ENCODE results near the gene CFAP77. TPM values are rescaled to one million over a fixed set of nuclear protein-coding genes. Genes with fewer than 3 reads are reported as not detected.
A peak's percentile ranks its signal among the peaks of the same experiment; 100 is the strongest.

The CFAP77 gene
- total RNA-seq, 2 experiments from 2014 or later: not detected

- intact Hi-C loops (cut with DNase I, micrococcal nuclease): no loop called here
- CTCF ChIA-PET: no interaction called here
- H3K9me3 Mint-ChIP-seq (ENCODE audit: low read depth): no peaks in the 10 kb centered on the region
- no peak overlapping the region for H3K4me3 Mint-ChIP-seq
- no peak for DNase-seq
- H3K36me3 Mint-ChIP-seq (ENCODE audit: low read depth): no peaks in the 10 kb centered on the region
- no peak for ATAC-seq
- H3K27me3 Mint-ChIP-seq: peaks cover 45% of the 10 kb centered on the region
- H3K4me1 Mint-ChIP-seq: no peaks in the 10 kb centered on the region
- H3K27ac Mint-ChIP-seq: no peak overlapping the region
- POLR2A ChIA-PET: interaction anchor here (0.6 kb wide), 1 partner anchor 162 kb away, joined by 3 read pairs; no protein-coding TSS in a partner anchor
Measured at GRCh38 chr9:132425675-132426062, 15.7 kb downstream of the CFAP77 start.

GRCh38 chr9:132426639-132427414, 16.8 kb downstream of the CFAP77 start:
- no peak for DNase-seq
- ChIA-PET POLR2A (no interaction called here), CTCF (no interaction called here)
- H3K9me3 Mint-ChIP-seq (ENCODE audit: low read depth): no peaks in the 10 kb centered on the region
- H3K27me3 Mint-ChIP-seq: peaks cover 53% of the 10 kb centered on the region
- intact Hi-C loops (cut with DNase I, micrococcal nuclease): no loop called here
- no peak overlapping the region for H3K27ac Mint-ChIP-seq
- no peak overlapping the region for H3K4me3 Mint-ChIP-seq
- H3K36me3 Mint-ChIP-seq (ENCODE audit: low read depth): no peaks in the 10 kb centered on the region
- ATAC-seq: no peak
- no peaks in the 10 kb centered on the region for H3K4me1 Mint-ChIP-seq

GRCh38 chr9:132430998-132431397, 21.0 kb downstream of the CFAP77 start:
- H3K36me3 Mint-ChIP-seq (ENCODE audit: low read depth): no peaks in the 10 kb centered on the region
- H3K4me3 Mint-ChIP-seq: no peak overlapping the region
- peaks cover 44% of the 10 kb centered on the region for H3K27me3 Mint-ChIP-seq
- ATAC-seq (no peak), DNase-seq (no peak)
- intact Hi-C loops (cut with DNase I, micrococcal nuclease): no loop called here
- no peaks in the 10 kb centered on the region for H3K9me3 Mint-ChIP-seq (ENCODE audit: low read depth)
- H3K4me1 Mint-ChIP-seq: no peaks in the 10 kb centered on the region
- ChIA-PET POLR2A (no interaction called here), CTCF (no interaction called here)
- H3K27ac Mint-ChIP-seq: no peak overlapping the region

- intact Hi-C loops (cut with DNase I, micrococcal nuclease): no loop called here
- no peak for ATAC-seq
- H3K27ac Mint-ChIP-seq: no peak overlapping the region
Measured at GRCh38 chr9:132434881-132435280, 24.9 kb downstream of the CFAP77 start.

GRCh38 chr9:132439153-132439552, 29.1 kb downstream of the CFAP77 start:
- H3K4me1 Mint-ChIP-seq: no peaks in the 10 kb centered on the region
- no peak overlapping the region for H3K27ac Mint-ChIP-seq
- ATAC-seq (no peak), DNase-seq (no peak)
- H3K27me3 Mint-ChIP-seq: peaks cover 30% of the 10 kb centered on the region
- POLR2A ChIA-PET: no interaction called here
- no peaks in the 10 kb centered on the region for H3K36me3 Mint-ChIP-seq (ENCODE audit: low read depth)
- intact Hi-C loops (cut with DNase I, micrococcal nuclease): no loop called here
- no peaks in the 10 kb centered on the region for H3K9me3 Mint-ChIP-seq (ENCODE audit: low read depth)
- no peak overlapping the region for H3K4me3 Mint-ChIP-seq
- CTCF ChIA-PET: no interaction called here

More at GRCh38 chr9:132434881-132435280, 24.9 kb downstream of the CFAP77 start:
- Mint-ChIP-seq H3K4me1 (no peaks in the 10 kb centered on the region), H3K9me3 (ENCODE audit: low read depth) (no peaks in the 10 kb centered on the region), H3K36me3 (ENCODE audit: low read depth) (no peaks in the 10 kb centered on the region), H3K4me3 (no peak overlapping the region), H3K27me3 (peaks cover 36% of the 10 kb centered on the region)
- CTCF ChIA-PET: interaction anchor here (1.0 to 1.4 kb wide), 2 partner anchors 11 to 17 kb away, joined by 3 read pairs; no protein-coding TSS in a partner anchor
- no peak for DNase-seq
- POLR2A ChIA-PET: no interaction called here

GRCh38 chr9:132440735-132441134, 30.7 kb downstream of the CFAP77 start:
- Mint-ChIP-seq H3K36me3 (ENCODE audit: low read depth) (no peaks in the 10 kb centered on the region), H3K9me3 (ENCODE audit: low read depth) (no peaks in the 10 kb centered on the region), H3K4me3 (no peak overlapping the region), H3K4me1 (no peaks in the 10 kb centered on the region), H3K27me3 (peaks cover 28% of the 10 kb centered on the region), H3K27ac (no peak overlapping the region)
- intact Hi-C loops (cut with DNase I, micrococcal nuclease): no loop called here
- DNase-seq: no peak
- ChIA-PET CTCF (no interaction called here), POLR2A (no interaction called here)
- ATAC-seq: no peak

GRCh38 chr9:132441404-132441803, 31.4 kb downstream of the CFAP77 start:
- DNase-seq (no peak), ATAC-seq (no peak)
- no peaks in the 10 kb centered on the region for H3K36me3 Mint-ChIP-seq (ENCODE audit: low read depth)
- no peaks in the 10 kb centered on the region for H3K9me3 Mint-ChIP-seq (ENCODE audit: low read depth)
- no peaks in the 10 kb centered on the region for H3K4me1 Mint-ChIP-seq
- intact Hi-C loops (cut with DNase I, micrococcal nuclease): no loop called here
- no peak overlapping the region for H3K27ac Mint-ChIP-seq
- no peak overlapping the region for H3K4me3 Mint-ChIP-seq
- ChIA-PET POLR2A (no interaction called here), CTCF (no interaction called here)
- peaks cover 30% of the 10 kb centered on the region for H3K27me3 Mint-ChIP-seq

- H3K9me3 Mint-ChIP-seq (ENCODE audit: low read depth): no peaks in the 10 kb centered on the region
- intact Hi-C loops (cut with DNase I, micrococcal nuclease): no loop called here
- ChIA-PET POLR2A (no interaction called here), CTCF (no interaction called here)
- DNase-seq (no peak), ATAC-seq (no peak)
- H3K27me3 Mint-ChIP-seq: peaks cover 31% of the 10 kb centered on the region
- no peaks in the 10 kb centered on the region for H3K36me3 Mint-ChIP-seq (ENCODE audit: low read depth)
- no peak overlapping the region for H3K4me3 Mint-ChIP-seq
- no peaks in the 10 kb centered on the region for H3K4me1 Mint-ChIP-seq
- no peak overlapping the region for H3K27ac Mint-ChIP-seq
Measured at GRCh38 chr9:132443951-132444607, 34.1 kb downstream of the CFAP77 start.

GRCh38 chr9:132446887-132447286, 36.9 kb downstream of the CFAP77 start:
- ChIA-PET CTCF (interaction anchor here (0.6 to 0.8 kb wide), 2 partner anchors 442 to 1987 kb away, joined by 3 read pairs; no protein-coding TSS in a partner anchor), POLR2A (no interaction called here)
- intact Hi-C loops (cut with DNase I, micrococcal nuclease): no loop called here
- DNase-seq: no peak
- Mint-ChIP-seq H3K27ac (no peak overlapping the region), H3K4me3 (no peak overlapping the region), H3K36me3 (ENCODE audit: low read depth) (no peaks in the 10 kb centered on the region), H3K4me1 (peaks cover 6% of the 10 kb centered on the region), H3K27me3 (peaks cover 25% of the 10 kb centered on the region), H3K9me3 (ENCODE audit: low read depth) (no peaks in the 10 kb centered on the region)
- ATAC-seq: no peak

- DNase-seq: no peak
- POLR2A ChIA-PET: no interaction called here
- ATAC-seq: no peak
- no peak overlapping the region for H3K4me3 Mint-ChIP-seq
- peaks cover 29% of the 10 kb centered on the region for H3K27me3 Mint-ChIP-seq
- no peaks in the 10 kb centered on the region for H3K36me3 Mint-ChIP-seq (ENCODE audit: low read depth)
- no peaks in the 10 kb centered on the region for H3K9me3 Mint-ChIP-seq (ENCODE audit: low read depth)
- intact Hi-C loops (cut with DNase I, micrococcal nuclease): no loop called here
- CTCF ChIA-PET: interaction anchor here (0.6 to 0.8 kb wide), 2 partner anchors 442 to 1988 kb away, joined by 3 read pairs; no protein-coding TSS in a partner anchor
- H3K4me1 Mint-ChIP-seq: peaks cover 6% of the 10 kb centered on the region
- no peak overlapping the region for H3K27ac Mint-ChIP-seq
Measured at GRCh38 chr9:132447346-132447745, 37.3 kb downstream of the CFAP77 start.

- no peak for DNase-seq
- ChIA-PET POLR2A (no interaction called here), CTCF (no interaction called here)
- ATAC-seq: no peak
- Mint-ChIP-seq H3K27ac (no peak overlapping the region), H3K4me3 (no peak overlapping the region), H3K36me3 (ENCODE audit: low read depth) (no peaks in the 10 kb centered on the region), H3K9me3 (ENCODE audit: low read depth) (no peaks in the 10 kb centered on the region), H3K27me3 (peaks cover 27% of the 10 kb centered on the region), H3K4me1 (peaks cover 6% of the 10 kb centered on the region)
- intact Hi-C loops (cut with DNase I, micrococcal nuclease): no loop called here
Measured at GRCh38 chr9:132447902-132448301, 37.9 kb downstream of the CFAP77 start.

- Mint-ChIP-seq H3K27ac (no peak overlapping the region), H3K4me1 (peaks cover 6% of the 10 kb centered on the region), H3K4me3 (no peak overlapping the region), H3K9me3 (ENCODE audit: low read depth) (no peaks in the 10 kb centered on the region), H3K27me3 (peaks cover 21% of the 10 kb centered on the region), H3K36me3 (ENCODE audit: low read depth) (no peaks in the 10 kb centered on the region)
- ChIA-PET CTCF (interaction anchor here (0.7 kb wide), 1 partner anchor 1872 kb away, joined by 4 read pairs; no protein-coding TSS in a partner anchor), POLR2A (no interaction called here)
- peak; percentile 41 for DNase-seq
- intact Hi-C loops (cut with DNase I, micrococcal nuclease): no loop called here
- peak; percentile 96 for ATAC-seq
Measured at GRCh38 chr9:132451276-132451675, 41.3 kb downstream of the CFAP77 start.
